HCT116 (cell line): ENCODE results near the gene GRIP1. TPM values are rescaled to one million over a fixed set of nuclear protein-coding genes. Genes with fewer than 3 reads are reported as not detected.

Experiments used
- ATAC-seq: fragments of 200-7000 bp; cut with Tn5 transposase; 2 replicates; pipeline ENCODE4 v1.9.1; 2020; ENCODE audit warnings: mild to moderate bottlenecking, moderate library complexity
- BruUV-seq: library from RNA; stranded (reverse); fragments of 400-500 nt; replicated peaks from 2 replicates; lab custom pipeline; 2021; lab: Mats Ljungman, UMichigan
- CTCF ChIA-PET: fragments of 300-600 bp; sonication (Branson Sonifier 250); formaldehyde crosslinking; loops from one replicate; lab custom pipeline; 2021; ENCODE audit warnings: antibody characterized with exemption; lab: Charles Lee
- POLR2A ChIA-PET: fragments of 300-600, 350-600 bp; sonication (Branson Sonifier 250); formaldehyde crosslinking; loops from one replicate; lab custom pipeline; 2021; ENCODE audit warnings: antibody characterized with exemption; lab: Charles Lee
- RAD21 ChIA-PET, 2 experiments: fragments of 300-600 bp; sonication (Branson Sonifier 250); formaldehyde crosslinking; loops; one replicate each; lab custom pipeline; 2023; ENCODE audit warnings: low total read pairs in 2 of 2; ENCODE audit not compliant: uncharacterized antibody in 2 of 2, unreplicated experiment in 2 of 2, low non-redundant PET in 1 of 2; lab: Charles Lee
- DNase-seq: peaks from one replicate; pipeline ENCODE4 v3.0.0-alpha.2; 2010; ENCODE audit warnings: low read depth, low spot score
- H2AFZ ChIP-seq: fragments of 200-600 bp; shearing (Covaris generic), sonication (generic); 2 replicates; pipeline ENCODE4 v1.6.1; 2017; ENCODE audit warnings: low read depth, mixed run types, mixed read lengths, antibody characterized with exemption, low read length; ENCODE audit not compliant: poor library complexity, severe bottlenecking
- H3K27ac ChIP-seq: 2 replicates; pipeline ENCODE4 v1.5.1; 2012; ENCODE audit warnings: low read depth, low read length
- H3K27me3 ChIP-seq: fragments of 200-600 bp; sonication (generic); 2 replicates; pipeline ENCODE4 v1.6.1; 2016; ENCODE audit warnings: mixed run types, low read length, mixed read lengths; ENCODE audit not compliant: insufficient read depth
- H3K36me3 ChIP-seq, 2 experiments: fragments of 200-500 bp in 1 of 2; fragments of 200-600 bp in 1 of 2; sonication (Bioruptor generic) in 1 of 2; sonication (generic) in 1 of 2; 2 replicates each; pipeline versions ENCODE4 v1.5.1 to v1.6.1; 2014 to 2016; ENCODE audit warnings: low read length in 2 of 2, inconsistent platforms in 1 of 2, mixed read lengths in 1 of 2, mixed run types in 1 of 2; ENCODE audit not compliant: insufficient read depth in 2 of 2, control insufficient read depth in 1 of 2
- H3K4me1 ChIP-seq, 2 experiments: fragments of 200-600 bp in 1 of 2; sonication (generic) in 1 of 2; 2 replicates each; pipeline versions ENCODE4 v1.5.1 to v1.6.1; 2012 to 2017; ENCODE audit warnings: low read length in 2 of 2, inconsistent platforms in 1 of 2, mild to moderate bottlenecking in 1 of 2, mixed read lengths in 1 of 2, mixed run types in 1 of 2, moderate library complexity in 1 of 2; ENCODE audit not compliant: insufficient read depth in 2 of 2, control insufficient read depth in 1 of 2
- H3K4me2 ChIP-seq: fragments of 200-600 bp; sonication (generic); 2 replicates; pipeline ENCODE4 v1.6.1; 2017; ENCODE audit warnings: mixed run types, low read length, mixed read lengths
- H3K4me3 ChIP-seq, 2 experiments: fragments of 200-600 bp in 1 of 2; sonication (generic) in 1 of 2; replicated peaks in 1 of 2; 2 replicates each; pipeline ENCODE4 v1.5.1; 2011 to 2016; ENCODE audit warnings: low read length in 2 of 2, control low read depth in 1 of 2, low read depth in 1 of 2, mild to moderate bottlenecking in 1 of 2, mixed read lengths in 1 of 2, mixed run types in 1 of 2
- H3K79me2 ChIP-seq: fragments of 200-600 bp; sonication (generic); 2 replicates; pipeline ENCODE4 v1.6.1; 2017; ENCODE audit warnings: mild to moderate bottlenecking, mixed run types, low read length, moderate library complexity, mixed read lengths; ENCODE audit not compliant: insufficient read depth
- H3K9ac ChIP-seq: fragments of 200-600 bp; sonication (generic); 2 replicates; pipeline ENCODE4 v1.6.1; 2016; ENCODE audit warnings: low read length, mixed read lengths
- H3K9me2 ChIP-seq: fragments of 200-600 bp; sonication (generic), shearing (Covaris generic); 2 replicates; pipeline ENCODE4 v1.6.1; 2017; ENCODE audit warnings: mixed run types, mild to moderate bottlenecking, moderate library complexity; ENCODE audit not compliant: insufficient read depth
- H3K9me3 ChIP-seq, 2 experiments: fragments of 200-500 bp in 1 of 2; fragments of 200-600 bp in 1 of 2; sonication (Bioruptor generic) in 1 of 2; sonication (generic) in 1 of 2; 2 replicates each; pipeline ENCODE4 v1.6.1; 2014 to 2017; ENCODE audit warnings: low read length in 2 of 2, mixed read lengths in 2 of 2, inconsistent platforms in 1 of 2, low read depth in 1 of 2, mild to moderate bottlenecking in 1 of 2, mixed run types in 1 of 2, moderate library complexity in 1 of 2; ENCODE audit not compliant: control insufficient read depth in 1 of 2, insufficient read depth in 1 of 2
- H4K20me1 ChIP-seq: fragments of 200-600 bp; sonication (generic), shearing (Covaris generic); 2 replicates; pipeline ENCODE4 v1.6.1; 2017; ENCODE audit warnings: mixed run types, mild to moderate bottlenecking, moderate library complexity; ENCODE audit not compliant: insufficient read depth
- CEBPB ChIP-seq: IDR thresholded peaks from 2 replicates; pipeline ENCODE4 v1.6.1; 2012; ENCODE audit warnings: low read depth
- EGR1 ChIP-seq: IDR thresholded peaks from 2 replicates; pipeline ENCODE4 v1.6.1; 2012; ENCODE audit warnings: low read depth
- ELF1 ChIP-seq: IDR thresholded peaks from 2 replicates; pipeline ENCODE4 v1.6.1; 2012; ENCODE audit warnings: low read depth, borderline replicate concordance
- EZH2 ChIP-seq: fragments of 200-600 bp; sonication (generic); IDR thresholded peaks from 2 replicates; pipeline ENCODE4 v1.6.1; 2017; ENCODE audit warnings: antibody characterized with exemption, mixed run types
- EZH2phosphoT487 ChIP-seq: fragments of 200-600 bp; IDR thresholded peaks from 2 replicates; pipeline ENCODE4 v1.6.1; 2018; ENCODE audit warnings: antibody characterized with exemption, borderline replicate concordance
- FOSL1 ChIP-seq: IDR thresholded peaks from 2 replicates; pipeline ENCODE4 v1.6.1; 2012; ENCODE audit warnings: low read depth
- POLR2A ChIP-seq: IDR thresholded peaks from 2 replicates; pipeline ENCODE4 v1.7.0; 2011; ENCODE audit warnings: borderline replicate concordance; ENCODE audit not compliant: insufficient read depth, insufficient read length; ENCODE audit errors: extremely low read depth
- POLR2AphosphoS5 ChIP-seq: IDR thresholded peaks from 2 replicates; pipeline ENCODE4 v1.6.1; 2011; ENCODE audit warnings: mild to moderate bottlenecking, low read depth, low read length, moderate library complexity
- SIN3A ChIP-seq: IDR thresholded peaks from 2 replicates; pipeline ENCODE4 v1.6.1; 2012; ENCODE audit warnings: low read depth
- SP1 ChIP-seq: IDR thresholded peaks from 2 replicates; pipeline ENCODE4 v1.6.1; 2012; ENCODE audit warnings: low read depth
- SRF ChIP-seq: IDR thresholded peaks from 2 replicates; pipeline ENCODE4 v1.6.1; 2012; ENCODE audit warnings: low read depth
- TCF7L2 ChIP-seq: IDR thresholded peaks from 2 replicates; pipeline ENCODE4 v1.7.0; 2011; ENCODE audit warnings: borderline replicate concordance, inconsistent platforms; ENCODE audit not compliant: insufficient read depth, insufficient read length; ENCODE audit errors: extremely low read depth
- YY1 ChIP-seq: IDR thresholded peaks from 2 replicates; pipeline ENCODE4 v1.6.1; 2011; ENCODE audit warnings: low read length, low read depth, moderate library complexity, mild to moderate bottlenecking; ENCODE audit not compliant: insufficient replicate concordance; ENCODE audit errors: extremely low read depth
- ZFX ChIP-seq: fragments of 450-650 bp; IDR thresholded peaks from 2 replicates; pipeline ENCODE4 v1.6.1; 2017
- ZNF274 ChIP-seq: fragments of 200-500 bp; sonication (Bioruptor generic); IDR thresholded peaks from 2 replicates; pipeline ENCODE4 v1.6.1; 2014; ENCODE audit warnings: mild to moderate bottlenecking, low read depth, low read length, inconsistent platforms
- intact Hi-C: fragments of 100-400 bp; cut with micrococcal nuclease; formaldehyde crosslinking; loops from 2 replicates; pipeline ENCODE4 v1.10.0; 2022
- total RNA-seq: library from RNA; stranded (reverse); gene quantifications from one replicate; pipeline ENCODE4 v1.2.1, GENCODE V29; 2021; ENCODE audit not compliant: unreplicated experiment
- TF ChIP-seq, protein P1 (sequence below): IDR thresholded peaks from 2 replicates; pipeline ENCODE4 v1.6.1; 2012; ENCODE audit warnings: low read depth
- TF ChIP-seq, protein P2 (sequence below), 3 experiments: fragments of 200-600 bp in 1 of 3; sonication (generic) in 1 of 3; IDR thresholded peaks in 2 of 3; conservative IDR thresholded peaks in 1 of 3; 2 replicates each; pipeline ENCODE4 v1.5.1; 2012 to 2017; ENCODE audit warnings: low read depth in 2 of 3, low read length in 2 of 3, antibody characterized with exemption in 1 of 3, borderline replicate concordance in 1 of 3, control low read depth in 1 of 3, mild to moderate bottlenecking in 1 of 3, mixed read lengths in 1 of 3, mixed run types in 1 of 3, moderate library complexity in 1 of 3; ENCODE audit not compliant: insufficient read depth in 1 of 3

The GRIP1 gene
- total RNA-seq, 1 experiment from 2014 or later, result not detected

DNA sequence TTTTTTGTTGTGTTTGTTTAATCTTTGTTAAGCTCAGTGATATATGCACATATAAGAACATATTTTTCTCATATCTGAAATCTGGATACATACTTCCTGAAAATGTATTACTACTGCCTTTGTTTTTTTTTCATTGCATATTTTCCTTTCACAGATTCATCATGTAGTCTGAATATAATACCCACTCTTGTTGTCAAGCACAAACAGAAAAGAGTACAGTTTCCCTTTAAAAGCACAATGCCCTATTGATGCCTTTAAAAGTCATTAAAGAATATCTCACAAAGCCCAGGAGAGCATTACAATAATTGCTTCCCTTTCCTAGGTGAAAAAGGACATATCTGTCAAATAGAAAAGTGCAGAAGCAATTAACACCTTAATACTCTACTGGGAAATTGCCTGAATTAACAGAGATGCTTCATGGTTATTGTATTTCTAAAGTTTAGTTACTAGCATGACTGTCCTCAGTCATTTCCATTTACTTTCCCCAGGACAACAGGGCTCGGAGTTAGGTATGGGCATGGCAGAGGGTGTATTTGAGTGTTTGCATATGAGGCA is 107.4 kb downstream of the GRIP1 start (continued):
- TF ChIP-seq FOSL1, result no peak
- no peak for TF ChIP-seq SP1
- TF ChIP-seq, protein P1, sequence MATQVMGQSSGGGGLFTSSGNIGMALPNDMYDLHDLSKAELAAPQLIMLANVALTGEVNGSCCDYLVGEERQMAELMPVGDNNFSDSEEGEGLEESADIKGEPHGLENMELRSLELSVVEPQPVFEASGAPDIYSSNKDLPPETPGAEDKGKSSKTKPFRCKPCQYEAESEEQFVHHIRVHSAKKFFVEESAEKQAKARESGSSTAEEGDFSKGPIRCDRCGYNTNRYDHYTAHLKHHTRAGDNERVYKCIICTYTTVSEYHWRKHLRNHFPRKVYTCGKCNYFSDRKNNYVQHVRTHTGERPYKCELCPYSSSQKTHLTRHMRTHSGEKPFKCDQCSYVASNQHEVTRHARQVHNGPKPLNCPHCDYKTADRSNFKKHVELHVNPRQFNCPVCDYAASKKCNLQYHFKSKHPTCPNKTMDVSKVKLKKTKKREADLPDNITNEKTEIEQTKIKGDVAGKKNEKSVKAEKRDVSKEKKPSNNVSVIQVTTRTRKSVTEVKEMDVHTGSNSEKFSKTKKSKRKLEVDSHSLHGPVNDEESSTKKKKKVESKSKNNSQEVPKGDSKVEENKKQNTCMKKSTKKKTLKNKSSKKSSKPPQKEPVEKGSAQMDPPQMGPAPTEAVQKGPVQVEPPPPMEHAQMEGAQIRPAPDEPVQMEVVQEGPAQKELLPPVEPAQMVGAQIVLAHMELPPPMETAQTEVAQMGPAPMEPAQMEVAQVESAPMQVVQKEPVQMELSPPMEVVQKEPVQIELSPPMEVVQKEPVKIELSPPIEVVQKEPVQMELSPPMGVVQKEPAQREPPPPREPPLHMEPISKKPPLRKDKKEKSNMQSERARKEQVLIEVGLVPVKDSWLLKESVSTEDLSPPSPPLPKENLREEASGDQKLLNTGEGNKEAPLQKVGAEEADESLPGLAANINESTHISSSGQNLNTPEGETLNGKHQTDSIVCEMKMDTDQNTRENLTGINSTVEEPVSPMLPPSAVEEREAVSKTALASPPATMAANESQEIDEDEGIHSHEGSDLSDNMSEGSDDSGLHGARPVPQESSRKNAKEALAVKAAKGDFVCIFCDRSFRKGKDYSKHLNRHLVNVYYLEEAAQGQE, result no peak
- TF ChIP-seq SRF, result no peak

DNA sequence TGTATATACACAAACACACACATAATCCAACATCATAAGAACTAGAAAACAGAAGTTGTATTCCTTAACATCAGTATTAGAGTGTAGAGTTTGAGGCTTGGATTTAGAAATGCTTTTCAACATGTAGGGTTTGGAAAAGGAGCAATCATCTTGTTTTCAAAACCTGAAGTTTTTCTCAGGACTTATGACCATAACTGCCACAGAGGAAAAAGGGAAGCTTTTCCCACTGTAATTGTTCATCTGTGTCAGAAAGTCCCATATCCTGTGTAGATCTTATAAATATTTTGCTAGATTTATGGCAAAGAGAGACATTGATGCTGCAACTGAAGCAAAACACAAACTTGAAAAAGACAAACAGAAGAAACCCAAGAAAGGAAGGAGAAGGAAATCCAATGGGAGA is 115.7 kb downstream of the GRIP1 start:
- H3K4me2 ChIP-seq, result no peak overlapping the region
- intact Hi-C loops, result no loop called here
- H3K9ac ChIP-seq, result no peak overlapping the region
- ATAC-seq, result no peak
- DNase-seq, result no peak
- H3K79me2 ChIP-seq, result no peaks in the 10 kb centered on the region
- H3K27me3 ChIP-seq, result peaks cover 12% of the 10 kb centered on the region
- no peaks in the 10 kb centered on the region; a peak in 1 of 4 replicates for H3K36me3 ChIP-seq
- BruUV-seq, result no TSS peak
- no peak overlapping the region for H2AFZ ChIP-seq
- no peaks in the 10 kb centered on the region for H3K9me2 ChIP-seq
- ChIA-PET RAD21 (no interaction called here), CTCF (no interaction called here), POLR2A (no interaction called here)
- H3K4me1 ChIP-seq, result no peaks in the 10 kb centered on the region
- H3K9me3 ChIP-seq, result no peaks in the 10 kb centered on the region
- no peaks in the 10 kb centered on the region for H4K20me1 ChIP-seq
- H3K4me3 ChIP-seq, result no peak overlapping the region
- no peak overlapping the region for H3K27ac ChIP-seq
- TF ChIP-seq, protein P1, result no peak
- no peak for TF ChIP-seq CEBPB
- TF ChIP-seq, protein P2, sequence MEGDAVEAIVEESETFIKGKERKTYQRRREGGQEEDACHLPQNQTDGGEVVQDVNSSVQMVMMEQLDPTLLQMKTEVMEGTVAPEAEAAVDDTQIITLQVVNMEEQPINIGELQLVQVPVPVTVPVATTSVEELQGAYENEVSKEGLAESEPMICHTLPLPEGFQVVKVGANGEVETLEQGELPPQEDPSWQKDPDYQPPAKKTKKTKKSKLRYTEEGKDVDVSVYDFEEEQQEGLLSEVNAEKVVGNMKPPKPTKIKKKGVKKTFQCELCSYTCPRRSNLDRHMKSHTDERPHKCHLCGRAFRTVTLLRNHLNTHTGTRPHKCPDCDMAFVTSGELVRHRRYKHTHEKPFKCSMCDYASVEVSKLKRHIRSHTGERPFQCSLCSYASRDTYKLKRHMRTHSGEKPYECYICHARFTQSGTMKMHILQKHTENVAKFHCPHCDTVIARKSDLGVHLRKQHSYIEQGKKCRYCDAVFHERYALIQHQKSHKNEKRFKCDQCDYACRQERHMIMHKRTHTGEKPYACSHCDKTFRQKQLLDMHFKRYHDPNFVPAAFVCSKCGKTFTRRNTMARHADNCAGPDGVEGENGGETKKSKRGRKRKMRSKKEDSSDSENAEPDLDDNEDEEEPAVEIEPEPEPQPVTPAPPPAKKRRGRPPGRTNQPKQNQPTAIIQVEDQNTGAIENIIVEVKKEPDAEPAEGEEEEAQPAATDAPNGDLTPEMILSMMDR (IDR thresholded peaks at IDR 0.05 in 2 of 3, conservative IDR thresholded peaks at IDR 0.05 in 1 of 3; ENCODE audit: borderline replicate concordance in 1 of 3, insufficient read depth in 1 of 3, low read depth in 2 of 3, low read length in 2 of 3), result no peak
- TF ChIP-seq POLR2AphosphoS5, result no peak
- TF ChIP-seq YY1, result no peak
- TF ChIP-seq EGR1, result no peak
- no peak for TF ChIP-seq ELF1
- no peak for TF ChIP-seq ZFX
- TF ChIP-seq ZNF274, result no peak
- no peak for TF ChIP-seq FOSL1
- no peak for TF ChIP-seq SP1
- no peak for TF ChIP-seq SRF
- TF ChIP-seq POLR2A, result no peak
- TF ChIP-seq EZH2, result no peak
- no peak for TF ChIP-seq TCF7L2
- no peak for TF ChIP-seq SIN3A
- no peak for TF ChIP-seq EZH2phosphoT487
